Bronchial epithelial cell (primary cell): ENCODE results near the gene NTRK2. TPM values are rescaled to one million over a fixed set of nuclear protein-coding genes. Genes with fewer than 3 reads are reported as not detected.

Source experiments
- DNase-seq: peaks from one replicate; pipeline ENCODE4 v3.0.0-alpha.2; 2010; ENCODE audit warnings: low read depth
- FAIRE-seq: peaks from 2 replicates; lab custom pipeline; 2011; peaks lifted over from hg19 to GRCh38; lab: Jason Lieb, UNC
- H3K27me3 ChIP-seq: 2 replicates; pipeline ENCODE4 v1.5.1; 2011; ENCODE audit warnings: low read length; ENCODE audit not compliant: control insufficient read depth, insufficient read depth
- H3K36me3 ChIP-seq: 2 replicates; pipeline ENCODE4 v1.5.1; 2011; ENCODE audit warnings: low read length; ENCODE audit not compliant: control insufficient read depth, insufficient read depth
- H3K4me3 ChIP-seq: 2 replicates; pipeline ENCODE4 v1.5.1; 2011; ENCODE audit warnings: mild to moderate bottlenecking, low read depth, low read length, control low read depth
- total RNA-seq: library from RNA; depleted of rRNA; stranded (reverse); fragments of >200 nt; gene quantifications from 2 replicates; pipeline ENCODE4 v1.2.1, GENCODE V29; 2014
- TF ChIP-seq, protein P1 (sequence below): IDR thresholded peaks from 2 replicates; pipeline ENCODE4 v1.5.1; 2011; ENCODE audit warnings: mild to moderate bottlenecking, moderate library complexity, low read length, control low read depth, inconsistent platforms; ENCODE audit not compliant: insufficient read depth, severe bottlenecking

NTRK2 gene
- total RNA-seq, 1 donor from 2014 or later: not detected

GRCh38 chr9:84988621-84989020 is 319.1 kb downstream of the NTRK2 start:
- TF ChIP-seq, protein P1, sequence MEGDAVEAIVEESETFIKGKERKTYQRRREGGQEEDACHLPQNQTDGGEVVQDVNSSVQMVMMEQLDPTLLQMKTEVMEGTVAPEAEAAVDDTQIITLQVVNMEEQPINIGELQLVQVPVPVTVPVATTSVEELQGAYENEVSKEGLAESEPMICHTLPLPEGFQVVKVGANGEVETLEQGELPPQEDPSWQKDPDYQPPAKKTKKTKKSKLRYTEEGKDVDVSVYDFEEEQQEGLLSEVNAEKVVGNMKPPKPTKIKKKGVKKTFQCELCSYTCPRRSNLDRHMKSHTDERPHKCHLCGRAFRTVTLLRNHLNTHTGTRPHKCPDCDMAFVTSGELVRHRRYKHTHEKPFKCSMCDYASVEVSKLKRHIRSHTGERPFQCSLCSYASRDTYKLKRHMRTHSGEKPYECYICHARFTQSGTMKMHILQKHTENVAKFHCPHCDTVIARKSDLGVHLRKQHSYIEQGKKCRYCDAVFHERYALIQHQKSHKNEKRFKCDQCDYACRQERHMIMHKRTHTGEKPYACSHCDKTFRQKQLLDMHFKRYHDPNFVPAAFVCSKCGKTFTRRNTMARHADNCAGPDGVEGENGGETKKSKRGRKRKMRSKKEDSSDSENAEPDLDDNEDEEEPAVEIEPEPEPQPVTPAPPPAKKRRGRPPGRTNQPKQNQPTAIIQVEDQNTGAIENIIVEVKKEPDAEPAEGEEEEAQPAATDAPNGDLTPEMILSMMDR: no peak
- DNase-seq (no peak), FAIRE-seq (no peak)
- Histone ChIP-seq H3K27me3 (no peaks in the 10 kb centered on the region), H3K36me3 (no peaks in the 10 kb centered on the region), H3K4me3 (no peak overlapping the region)

DNA sequence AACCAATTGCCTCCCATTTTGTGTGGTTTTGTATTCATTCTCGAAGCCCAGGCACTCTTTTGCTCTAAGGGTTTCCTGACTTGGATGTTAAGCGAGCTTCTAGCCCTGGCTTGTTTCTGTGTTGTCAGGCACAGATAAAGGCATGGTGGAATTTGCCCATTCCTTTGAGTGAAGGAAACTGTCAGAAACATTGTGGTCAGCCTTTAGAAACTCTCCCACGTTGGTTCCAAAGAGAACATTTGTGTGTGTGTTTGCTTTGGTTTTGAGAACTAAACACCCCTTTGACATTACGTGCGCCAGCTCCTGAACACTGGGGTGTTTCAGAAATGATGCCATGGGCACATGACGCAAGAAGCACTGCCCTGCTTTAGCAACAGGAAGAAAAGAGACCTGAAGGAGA is 320.9 kb downstream of the NTRK2 start:
- no peak overlapping the region for H3K4me3 ChIP-seq
- TF ChIP-seq, protein P1: no peak
- DNase-seq (peak; percentile 97), FAIRE-seq (peak; percentile 90)
- H3K36me3 ChIP-seq: no peaks in the 10 kb centered on the region
- H3K27me3 ChIP-seq: no peaks in the 10 kb centered on the region

- peak; percentile 91 for FAIRE-seq
- no peak for DNase-seq
- no peak overlapping the region for H3K4me3 ChIP-seq
- no peaks in the 10 kb centered on the region for H3K27me3 ChIP-seq
- TF ChIP-seq, protein P1: no peak
- H3K36me3 ChIP-seq: no peaks in the 10 kb centered on the region
Measured at GRCh38 chr9:84990850-84991513, 321.5 kb downstream of the NTRK2 start.

DNA sequence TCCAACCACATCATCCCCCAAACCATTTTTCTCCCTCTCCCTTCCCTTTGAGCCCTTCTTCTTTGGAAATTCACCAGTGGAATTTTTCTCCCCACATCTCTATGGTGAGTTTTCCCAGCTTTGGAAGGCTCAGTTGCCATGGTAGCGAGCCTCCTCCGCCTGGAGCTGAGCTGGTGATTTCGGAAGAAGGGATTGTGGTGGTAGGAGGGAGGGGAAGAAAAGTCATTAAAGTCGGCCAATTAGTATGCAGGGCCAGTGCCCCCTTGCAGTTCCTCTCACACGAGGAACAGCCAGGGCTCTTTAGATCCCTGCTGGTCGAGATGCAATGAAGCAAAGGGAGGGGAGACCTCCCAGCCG is 322.0 kb downstream of the NTRK2 start:
- no peak for DNase-seq
- no peak for FAIRE-seq
- Histone ChIP-seq H3K27me3 (no peaks in the 10 kb centered on the region), H3K4me3 (no peak overlapping the region), H3K36me3 (no peaks in the 10 kb centered on the region)
- TF ChIP-seq, protein P1: no peak

DNA sequence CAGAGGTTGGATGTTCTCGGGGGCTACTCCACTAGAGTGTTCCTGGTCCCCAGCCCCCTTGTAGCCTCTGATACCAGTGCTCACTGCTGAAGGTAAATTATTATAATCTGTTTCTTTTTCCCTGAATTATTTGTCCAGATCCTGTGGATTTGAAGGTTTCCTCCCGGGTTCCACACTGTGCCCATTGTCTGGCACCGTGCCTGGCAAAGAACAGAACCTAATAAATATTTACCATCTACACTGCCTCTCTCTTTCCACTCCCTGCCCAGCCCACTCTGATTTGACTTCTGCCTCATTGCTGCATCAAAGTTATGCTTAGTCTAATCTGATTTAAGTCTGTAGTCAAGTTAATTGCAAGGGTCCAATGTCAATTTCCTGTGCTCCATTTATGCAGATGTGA is 322.9 kb downstream of the NTRK2 start:
- Histone ChIP-seq H3K27me3 (no peaks in the 10 kb centered on the region), H3K4me3 (no peak overlapping the region), H3K36me3 (no peaks in the 10 kb centered on the region)
- no peak for DNase-seq
- no peak for FAIRE-seq
- TF ChIP-seq, protein P1: no peak

DNA sequence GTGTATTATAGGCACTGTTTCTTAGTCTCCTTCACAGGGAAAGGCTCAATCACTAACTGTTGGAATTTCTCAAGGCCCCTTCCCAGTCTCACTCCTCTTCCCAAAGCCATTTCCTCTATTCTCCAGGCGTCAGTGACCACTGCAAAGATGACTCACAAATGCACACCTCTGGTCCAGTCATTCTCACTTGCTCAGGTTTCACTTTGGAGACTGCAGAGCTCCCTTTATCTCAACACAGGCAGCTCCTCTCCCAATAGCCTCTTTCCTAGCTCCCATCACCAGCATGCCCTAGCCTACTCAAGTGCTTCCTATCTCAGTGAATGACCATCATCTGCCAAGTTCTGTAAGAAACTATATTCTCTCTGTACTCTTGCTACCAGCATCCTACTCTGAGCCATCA is 323.6 kb downstream of the NTRK2 start:
- TF ChIP-seq, protein P1: no peak
- H3K4me3 ChIP-seq: no peak overlapping the region
- peak; percentile 90 for DNase-seq
- no peaks in the 10 kb centered on the region for H3K27me3 ChIP-seq
- H3K36me3 ChIP-seq: no peaks in the 10 kb centered on the region
- FAIRE-seq: no peak
